Left ventricle myocardium inferior (tissue), 1 donor: Measurements from ENCODE around the gene FANCI. TPM values are rescaled to one million over a fixed set of nuclear protein-coding genes. Genes with fewer than 3 reads are reported as not detected.

Experiments used
- DNase-seq: peaks from one replicate; pipeline ENCODE4 v3.0.0-alpha.2; 2020
- H3K27ac ChIP-seq: fragments of 200-600 bp; replicated peaks from 2 replicates; pipeline ENCODE4 v1.8.0; 2021
- H3K27me3 ChIP-seq: fragments of 200-600 bp; 2 replicates; pipeline ENCODE4 v1.8.0; 2021; ENCODE audit warnings: low read depth
- H3K36me3 ChIP-seq: fragments of 200-600 bp; 2 replicates; pipeline ENCODE4 v1.8.0; 2021
- H3K4me1 ChIP-seq: fragments of 200-600 bp; 2 replicates; pipeline ENCODE4 v1.8.0; 2021
- H3K4me3 ChIP-seq: fragments of 200-600 bp; 2 replicates; pipeline ENCODE4 v1.8.0; 2021; ENCODE audit warnings: mild to moderate bottlenecking, moderate library complexity
- H3K9me3 ChIP-seq: fragments of 200-600 bp; replicated peaks from 2 replicates; pipeline ENCODE4 v1.8.0; 2021
- intact Hi-C: fragments of 100-400 bp; cut with micrococcal nuclease; formaldehyde crosslinking; loops from one replicate; pipeline ENCODE4 v1.11.0; 2022
- total RNA-seq: library from RNA; stranded (reverse); fragmentation: NEBNext Ultra II Directional; extraction: Animal tissue kit (Norgen Biotek cat#: 25700); gene quantifications from one replicate; pipeline ENCODE4 v1.2.1, GENCODE V29; 2021
- TF ChIP-seq, protein P1 (sequence below): fragments of 200-600 bp; IDR thresholded peaks from 2 replicates; pipeline ENCODE4 v1.8.0; 2021; ENCODE audit warnings: antibody characterized with exemption, mild to moderate bottlenecking, borderline replicate concordance
- donor health status: DM: no; HTN: yes; CAD: no; lungs with severe emphysema.

FANCI gene
- total RNA-seq, 1 donor from 2014 or later = 2.7 TPM

DNA sequence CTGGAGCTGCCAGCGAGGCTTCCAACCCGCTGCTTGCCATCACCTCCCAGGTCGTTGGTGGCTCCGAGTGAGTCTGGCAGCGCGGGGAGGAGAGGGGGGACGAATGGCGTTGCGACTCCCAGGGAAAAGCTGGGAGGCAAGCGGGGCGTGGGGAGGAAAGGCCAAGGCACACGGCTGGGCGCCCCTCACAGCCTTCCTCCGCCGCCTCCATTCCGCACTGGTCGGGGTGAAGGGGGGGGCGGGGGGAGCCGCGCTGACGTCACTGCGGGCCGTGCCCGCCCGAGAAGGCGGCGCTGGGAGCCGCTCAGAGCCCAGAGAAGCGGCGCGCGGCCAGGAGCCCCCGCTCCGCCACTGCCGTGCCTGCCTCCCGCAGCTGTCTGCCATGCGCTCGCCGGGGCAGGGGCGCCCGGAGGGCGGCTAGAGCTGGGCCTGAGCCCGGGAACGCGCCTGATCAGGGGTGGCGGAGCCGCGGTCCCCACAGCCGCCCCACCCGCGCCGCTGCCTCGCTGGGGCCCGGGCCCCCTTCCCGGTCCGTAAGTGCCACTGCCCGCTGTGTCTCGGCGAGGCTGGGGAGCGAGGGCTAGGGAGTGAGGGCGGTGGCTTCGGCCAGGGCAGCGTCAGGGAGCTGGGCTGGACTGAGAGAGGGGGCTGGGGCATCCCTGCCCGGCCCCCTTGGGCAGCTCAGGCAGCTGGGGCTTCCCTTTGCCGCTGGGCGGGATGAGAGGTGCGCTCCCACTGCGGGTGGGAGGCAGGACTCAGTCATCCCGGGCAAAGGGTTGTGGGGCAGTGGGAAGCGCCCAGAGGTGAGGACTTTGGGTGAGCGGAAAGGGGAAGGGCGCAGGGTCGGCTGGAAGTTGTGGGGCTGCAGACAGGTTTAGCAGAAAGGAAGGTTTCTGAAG is 118.7 kb downstream of the FANCI start:
- Histone ChIP-seq H3K4me3 (no peak overlapping the region), H3K9me3 (no peaks in the 10 kb centered on the region), H3K4me1 (peaks cover 33% of the 10 kb centered on the region), H3K27me3 (peaks cover 100% of the 10 kb centered on the region), H3K36me3 (no peaks in the 10 kb centered on the region), H3K27ac (no peak overlapping the region)
- intact Hi-C loops = no loop called here
- DNase-seq = no peak
- TF ChIP-seq, protein P1, sequence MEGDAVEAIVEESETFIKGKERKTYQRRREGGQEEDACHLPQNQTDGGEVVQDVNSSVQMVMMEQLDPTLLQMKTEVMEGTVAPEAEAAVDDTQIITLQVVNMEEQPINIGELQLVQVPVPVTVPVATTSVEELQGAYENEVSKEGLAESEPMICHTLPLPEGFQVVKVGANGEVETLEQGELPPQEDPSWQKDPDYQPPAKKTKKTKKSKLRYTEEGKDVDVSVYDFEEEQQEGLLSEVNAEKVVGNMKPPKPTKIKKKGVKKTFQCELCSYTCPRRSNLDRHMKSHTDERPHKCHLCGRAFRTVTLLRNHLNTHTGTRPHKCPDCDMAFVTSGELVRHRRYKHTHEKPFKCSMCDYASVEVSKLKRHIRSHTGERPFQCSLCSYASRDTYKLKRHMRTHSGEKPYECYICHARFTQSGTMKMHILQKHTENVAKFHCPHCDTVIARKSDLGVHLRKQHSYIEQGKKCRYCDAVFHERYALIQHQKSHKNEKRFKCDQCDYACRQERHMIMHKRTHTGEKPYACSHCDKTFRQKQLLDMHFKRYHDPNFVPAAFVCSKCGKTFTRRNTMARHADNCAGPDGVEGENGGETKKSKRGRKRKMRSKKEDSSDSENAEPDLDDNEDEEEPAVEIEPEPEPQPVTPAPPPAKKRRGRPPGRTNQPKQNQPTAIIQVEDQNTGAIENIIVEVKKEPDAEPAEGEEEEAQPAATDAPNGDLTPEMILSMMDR = no peak

DNA sequence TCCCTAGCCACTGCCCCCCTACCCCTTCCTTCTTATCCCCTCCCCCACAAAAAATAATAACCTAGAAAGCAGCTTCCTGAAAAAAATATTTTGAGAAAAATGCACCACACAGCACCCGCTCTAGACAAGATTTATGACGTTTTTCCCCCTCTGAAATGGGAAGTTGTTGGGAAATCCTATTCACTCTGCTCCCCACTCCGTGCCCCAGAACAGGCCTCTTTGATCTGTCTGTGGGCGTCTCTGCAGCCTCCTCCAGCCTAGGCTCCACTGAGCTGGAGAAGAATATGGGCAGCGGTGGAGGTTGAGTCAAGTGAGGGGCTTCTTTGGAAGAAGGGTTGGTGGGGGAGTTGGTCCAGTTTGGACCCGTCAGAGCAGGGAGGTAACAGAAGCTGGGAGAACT is 119.4 kb downstream of the FANCI start:
- H3K9me3 ChIP-seq = no peaks in the 10 kb centered on the region
- H3K27me3 ChIP-seq = peaks cover 100% of the 10 kb centered on the region
- TF ChIP-seq, protein P1 = no peak
- H3K4me3 ChIP-seq = no peak overlapping the region
- H3K4me1 ChIP-seq = peaks cover 38% of the 10 kb centered on the region
- H3K27ac ChIP-seq = no peak overlapping the region
- DNase-seq = no peak
- intact Hi-C loops = no loop called here
- no peaks in the 10 kb centered on the region for H3K36me3 ChIP-seq

DNA sequence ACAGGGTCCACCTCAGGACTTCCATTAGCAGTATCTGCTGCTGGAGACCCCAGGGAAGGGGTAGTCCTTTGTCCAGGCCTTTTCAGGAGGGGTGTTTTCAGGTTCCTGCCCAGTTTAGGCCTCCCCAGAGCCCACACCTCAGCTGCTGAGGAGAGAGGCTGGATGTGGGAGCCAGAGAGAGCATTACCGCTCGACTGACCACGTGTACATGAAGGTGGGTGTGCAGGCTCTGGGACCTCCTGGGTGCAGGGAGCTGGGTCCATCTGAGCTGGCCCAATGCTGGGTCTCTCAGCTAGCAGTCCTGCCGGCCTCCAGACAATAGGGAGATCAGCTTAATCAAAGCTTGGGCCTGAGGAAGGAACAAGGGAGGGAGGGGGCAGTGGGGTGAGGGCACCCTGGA is 120.0 kb downstream of the FANCI start:
- no peak overlapping the region for H3K27ac ChIP-seq
- H3K9me3 ChIP-seq = no peaks in the 10 kb centered on the region
- peaks cover 100% of the 10 kb centered on the region for H3K27me3 ChIP-seq
- no peak for DNase-seq
- intact Hi-C loops = no loop called here
- TF ChIP-seq, protein P1 = no peak
- H3K36me3 ChIP-seq = no peaks in the 10 kb centered on the region
- no peak overlapping the region for H3K4me3 ChIP-seq
- peaks cover 33% of the 10 kb centered on the region for H3K4me1 ChIP-seq

DNA sequence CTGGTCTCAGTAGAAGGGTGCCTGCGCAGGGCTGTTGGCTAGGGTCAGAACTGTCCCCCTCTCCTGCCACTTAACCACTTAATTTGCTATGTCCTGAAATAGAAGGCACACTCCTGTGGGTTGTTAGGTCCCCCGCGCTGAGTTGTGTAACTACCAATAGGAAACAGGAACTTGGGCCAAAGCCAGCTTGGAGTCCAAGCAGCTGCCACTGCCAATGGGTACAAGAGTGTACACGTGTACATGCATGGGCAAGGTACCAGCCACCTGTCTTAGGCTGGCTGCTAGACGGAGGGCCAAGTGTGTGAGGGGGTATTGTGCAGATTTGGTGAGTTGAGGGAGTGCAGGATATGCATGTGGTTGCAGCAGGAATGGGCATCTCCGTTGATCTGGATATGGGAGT is 120.6 kb downstream of the FANCI start:
- intact Hi-C loops = no loop called here
- no peak for DNase-seq
- Histone ChIP-seq H3K27me3 (peaks cover 100% of the 10 kb centered on the region), H3K4me3 (no peak overlapping the region), H3K9me3 (no peaks in the 10 kb centered on the region), H3K27ac (no peak overlapping the region), H3K36me3 (no peaks in the 10 kb centered on the region), H3K4me1 (peaks cover 27% of the 10 kb centered on the region)
- TF ChIP-seq, protein P1 = no peak

GRCh38 chr15:89364741-89365450 is 121.1 kb downstream of the FANCI start:
- H3K4me1 ChIP-seq = peaks cover 25% of the 10 kb centered on the region
- intact Hi-C loops = no loop called here
- DNase-seq = no peak
- no peak overlapping the region for H3K4me3 ChIP-seq
- H3K27ac ChIP-seq = no peak overlapping the region
- H3K36me3 ChIP-seq = no peaks in the 10 kb centered on the region
- peaks cover 100% of the 10 kb centered on the region for H3K27me3 ChIP-seq
- TF ChIP-seq, protein P1 = no peak
- H3K9me3 ChIP-seq = no peaks in the 10 kb centered on the region
